Activated T-cell treated with anti-CD3 and anti-CD28 coated beads for 24 hours (primary cell): ENCODE measurements around the gene ZSWIM4.
A peak's percentile ranks its signal among the peaks of the same experiment; 100 is the strongest.
"Not testable (repeated sequence)": the region's sequence is repeated elsewhere in the genome, so short reads cannot be mapped to it uniquely, and the experiment has no call there.

Experiments
- DNase-seq: peaks from one replicate; pipeline ENCODE4 v3.0.0-alpha.2; 2020; ENCODE audit warnings: low read depth

The ZSWIM4 gene

GRCh38 chr19:13850910-13851733 lies 55.9 kb downstream of the ZSWIM4 start:
- no peak for DNase-seq

DNA sequence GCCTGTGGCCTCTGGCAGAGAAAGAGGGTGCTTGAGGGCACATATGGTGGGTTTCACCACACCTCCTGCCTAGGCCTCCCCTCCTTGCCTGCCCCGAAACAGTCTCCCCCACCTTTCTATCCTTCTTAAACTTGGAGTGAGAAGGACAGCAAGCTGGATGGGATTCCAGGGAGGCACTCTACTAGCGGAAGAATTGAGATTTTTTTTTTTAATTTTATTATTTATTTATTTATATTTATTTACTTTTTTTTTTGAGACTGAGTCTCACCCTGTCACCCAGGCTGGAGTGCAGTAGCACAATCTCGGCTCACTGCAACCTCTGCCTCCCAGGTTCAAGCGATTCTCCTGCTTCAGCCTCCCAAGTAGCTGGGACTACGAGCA lies 56.5 kb downstream of the ZSWIM4 start:
- not testable (repeated sequence) for DNase-seq

GRCh38 chr19:13852171-13852707 lies 57.0 kb downstream of the ZSWIM4 start:
- DNase-seq = not testable (repeated sequence)

GRCh38 chr19:13856497-13856896 lies 61.3 kb downstream of the ZSWIM4 start:
- no peak for DNase-seq

DNA sequence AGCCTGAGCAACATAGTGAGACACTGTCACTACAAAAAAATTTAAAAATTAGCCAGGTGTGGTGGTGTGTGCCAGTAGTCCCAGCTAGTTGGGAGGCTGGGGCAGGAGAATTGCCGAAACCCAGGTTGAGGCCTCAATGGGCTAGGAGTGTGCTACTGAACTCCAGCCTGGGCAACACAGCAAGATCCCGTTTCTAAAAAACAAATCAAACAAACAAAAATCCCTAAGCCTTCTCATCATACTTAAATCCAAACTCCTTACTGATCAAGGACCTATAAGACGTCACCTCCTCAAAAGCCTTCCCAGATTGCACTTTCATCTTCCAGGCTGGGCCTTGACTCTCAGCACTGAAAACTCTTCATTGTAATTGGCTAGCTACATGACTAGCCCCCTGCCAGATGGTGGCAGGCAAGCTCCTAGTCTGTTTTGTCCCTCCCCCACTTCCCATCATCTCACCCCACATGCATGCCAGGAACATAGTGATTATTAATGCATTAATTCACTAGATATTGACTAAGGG lies 64.2 kb downstream of the ZSWIM4 start:
- DNase-seq = no peak

DNA sequence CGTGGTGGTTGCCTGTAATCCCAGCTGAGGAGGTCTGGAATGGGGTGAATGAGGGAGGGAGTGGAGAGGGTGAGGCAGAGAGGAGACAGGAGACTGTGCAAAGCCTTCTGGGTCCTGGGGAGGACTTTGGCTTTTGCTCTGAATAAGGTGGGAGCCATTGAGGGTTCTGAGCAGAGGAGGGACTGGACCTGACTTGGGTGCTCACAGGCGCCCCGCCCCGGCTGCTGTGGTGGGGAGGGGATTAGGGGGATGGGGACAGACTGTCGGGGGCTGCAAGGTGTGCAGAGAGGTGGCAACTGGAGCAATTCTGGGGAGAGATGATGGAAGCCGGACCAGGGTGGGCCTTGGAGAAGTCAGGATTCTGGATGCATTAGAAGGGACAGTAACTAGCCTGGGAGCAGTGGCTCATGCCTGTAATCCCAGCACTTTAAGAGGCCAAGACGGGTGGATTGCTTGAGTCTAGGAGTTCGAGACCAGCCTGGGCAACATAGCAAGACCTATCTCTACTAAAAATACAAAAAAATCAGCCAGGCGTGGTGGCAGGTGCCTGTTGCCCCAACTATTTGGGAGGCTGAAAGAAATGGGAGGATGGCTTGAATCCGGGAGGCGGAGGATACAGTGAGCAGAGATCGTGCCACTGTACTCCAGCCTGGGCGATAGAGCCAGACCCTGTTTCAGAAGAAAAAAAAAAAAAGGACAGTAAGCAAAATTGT lies 65.6 kb downstream of the ZSWIM4 start:
- no peak for DNase-seq

GRCh38 chr19:13861392-13861713 lies 66.1 kb downstream of the ZSWIM4 start:
- no peak for DNase-seq

GRCh38 chr19:13861714-13862531 lies 66.7 kb downstream of the ZSWIM4 start:
- DNase-seq = peak; percentile 84

DNA sequence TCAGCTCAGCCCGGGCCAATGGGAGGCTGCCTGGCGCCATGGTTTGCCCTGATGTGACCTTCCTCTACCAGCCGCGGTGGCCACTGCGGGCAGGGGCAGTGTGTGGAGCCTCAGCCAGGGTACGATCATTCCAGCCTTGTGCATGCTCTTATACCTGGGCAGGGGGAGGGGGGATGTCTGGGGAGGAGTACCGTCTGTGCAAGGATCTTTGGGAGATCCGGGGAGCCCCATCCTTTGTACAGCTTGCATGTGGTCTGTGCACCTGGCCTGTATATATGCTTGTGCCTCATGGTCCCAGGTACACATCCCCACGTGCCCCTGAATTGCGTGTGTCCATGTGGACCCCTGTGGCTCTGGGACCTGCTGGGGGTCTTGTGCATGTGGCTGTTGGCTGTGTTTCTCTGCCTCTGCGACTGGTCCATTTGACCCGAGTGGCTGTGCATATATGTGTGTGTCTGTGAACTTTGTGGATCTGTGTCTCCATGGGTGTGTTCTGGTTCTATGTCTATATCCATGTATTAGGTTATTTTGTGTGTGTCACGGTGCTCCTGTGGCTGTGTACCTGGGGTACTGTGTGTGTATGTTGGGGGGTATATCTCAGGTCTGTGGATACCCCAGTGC lies 68.9 kb downstream of the ZSWIM4 start:
- no peak for DNase-seq

DNA sequence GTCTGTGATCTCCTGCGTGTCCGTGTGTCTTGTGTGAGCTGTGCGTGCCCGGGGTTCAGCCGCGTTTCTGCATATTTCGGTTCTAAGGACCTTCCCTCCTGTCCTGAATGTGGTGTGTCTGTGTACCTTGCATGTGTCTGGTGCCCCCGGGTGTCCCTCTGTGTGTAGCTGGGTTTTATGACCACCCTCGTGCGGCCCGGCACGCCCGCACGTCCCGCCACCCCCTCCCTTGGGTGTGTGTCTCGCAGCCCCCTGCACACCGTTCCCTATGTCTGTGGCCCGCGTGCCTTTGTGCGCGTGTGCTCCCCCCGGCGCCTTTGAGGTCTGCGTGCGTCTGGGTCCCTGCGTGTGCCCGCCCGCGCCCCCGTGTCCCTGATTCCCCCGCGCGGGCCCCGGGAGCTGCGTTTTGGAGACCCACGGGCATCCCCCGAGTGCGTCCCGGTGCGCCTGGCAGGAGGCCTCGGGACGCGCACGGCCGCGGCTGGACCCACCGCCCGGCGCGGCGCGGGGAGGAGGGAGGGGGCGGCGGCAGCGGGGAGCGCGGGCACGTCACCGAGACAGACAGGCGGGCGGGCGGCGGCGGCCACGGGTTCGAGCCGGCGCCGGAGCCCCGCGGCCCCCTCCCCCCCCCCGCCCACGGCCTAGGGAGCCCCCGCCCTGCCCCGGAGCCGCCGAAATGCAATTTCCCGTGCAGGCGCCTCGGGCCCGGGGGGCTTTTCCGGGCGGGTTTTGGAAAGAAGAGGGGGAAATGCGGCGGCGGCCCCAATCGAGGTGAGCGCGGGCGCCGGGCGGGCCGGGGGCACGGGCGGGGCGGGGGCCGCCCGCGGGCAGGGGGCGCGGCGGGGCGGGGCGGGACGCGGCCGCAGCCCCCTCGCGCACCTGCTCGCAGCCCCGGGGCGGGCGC lies 69.7 kb downstream of the ZSWIM4 start:
- no peak for DNase-seq

DNA sequence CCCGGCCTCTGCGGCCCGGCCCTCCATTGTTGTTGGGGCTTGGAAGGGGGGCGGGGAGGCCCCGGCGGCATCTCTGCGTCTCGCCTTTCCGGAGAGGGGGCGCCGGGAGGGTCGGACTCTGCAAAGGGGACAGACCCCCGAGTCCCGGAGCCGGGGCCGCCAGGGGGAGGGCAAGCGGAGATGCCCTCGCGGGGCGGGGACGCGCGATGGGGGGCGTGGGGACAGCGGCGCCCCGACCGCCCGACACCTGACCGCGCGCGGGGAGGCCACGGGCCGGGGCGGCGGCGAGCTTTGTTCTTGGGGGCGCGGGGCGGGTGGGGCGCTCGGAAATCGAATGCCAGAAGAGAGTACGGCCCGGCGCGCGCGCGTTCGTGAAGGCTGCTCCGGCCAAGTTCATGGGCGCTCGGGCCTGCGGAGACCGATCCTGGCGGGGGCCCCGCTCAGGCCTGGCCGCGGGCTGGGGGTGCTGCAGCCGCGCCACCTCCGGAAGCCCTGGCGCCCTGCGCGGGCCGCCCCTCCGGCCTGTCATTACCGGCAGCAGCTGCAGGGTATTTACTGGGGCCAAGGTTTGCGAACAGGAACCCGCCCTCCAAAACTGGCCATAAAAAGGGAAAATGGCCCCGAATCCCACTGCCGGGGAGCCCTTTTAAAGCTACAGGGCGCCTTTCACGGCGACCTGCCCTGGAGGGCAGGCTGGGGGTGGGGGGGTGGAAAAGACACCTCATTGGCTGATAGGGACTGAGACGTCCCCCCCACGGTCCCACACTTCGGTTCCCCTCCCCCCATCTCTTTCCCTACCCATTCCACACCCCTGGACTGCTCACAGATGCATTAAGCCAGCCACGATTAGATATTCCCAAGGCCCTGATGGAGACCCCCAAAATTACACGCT lies 70.6 kb downstream of the ZSWIM4 start:
- DNase-seq = no peak

- no peak for DNase-seq
Observed at GRCh38 chr19:13866463-13867046, 71.3 kb downstream of the ZSWIM4 start.

GRCh38 chr19:13868663-13869062 lies 73.4 kb downstream of the ZSWIM4 start:
- DNase-seq = no peak

DNA sequence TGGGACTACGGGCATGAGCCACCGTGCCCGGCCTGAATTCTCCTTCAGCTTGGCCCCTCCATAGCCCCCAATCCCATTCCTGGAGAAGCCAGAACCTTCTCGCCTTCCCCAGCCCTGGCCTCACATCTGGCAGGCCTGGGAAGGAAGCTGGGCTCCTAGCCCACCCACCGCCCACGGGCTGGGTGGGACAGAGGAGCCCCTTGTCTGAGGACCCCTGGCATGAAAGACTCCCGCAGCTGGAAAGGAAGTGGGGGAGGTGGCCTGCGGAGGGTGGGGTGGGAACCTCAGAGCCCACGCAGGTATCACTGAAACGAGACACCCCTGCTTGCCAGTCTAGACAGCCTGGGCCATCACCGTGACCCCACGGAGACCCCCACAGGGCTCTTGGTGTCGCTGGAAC lies 74.0 kb downstream of the ZSWIM4 start:
- no peak for DNase-seq

DNA sequence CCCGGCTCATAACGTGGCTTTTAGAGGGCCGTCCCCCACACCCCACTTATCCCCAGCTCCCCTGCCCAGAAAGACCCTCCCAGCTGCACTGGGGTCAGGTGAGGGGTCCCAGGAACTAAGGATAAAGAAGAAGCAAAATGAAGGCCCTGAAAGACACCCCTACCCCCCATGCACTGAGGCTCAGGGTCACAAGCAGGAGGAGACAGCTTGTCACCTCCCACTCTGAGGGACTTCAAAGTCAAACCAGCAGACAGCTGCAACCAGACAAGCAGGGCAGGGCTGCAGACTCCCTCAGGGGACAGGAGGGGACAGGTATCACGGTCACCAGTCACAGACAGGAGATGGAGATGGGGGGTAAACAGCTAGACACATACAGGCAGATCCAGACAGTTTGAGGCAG lies 75.6 kb downstream of the ZSWIM4 start:
- DNase-seq = no peak

DNA sequence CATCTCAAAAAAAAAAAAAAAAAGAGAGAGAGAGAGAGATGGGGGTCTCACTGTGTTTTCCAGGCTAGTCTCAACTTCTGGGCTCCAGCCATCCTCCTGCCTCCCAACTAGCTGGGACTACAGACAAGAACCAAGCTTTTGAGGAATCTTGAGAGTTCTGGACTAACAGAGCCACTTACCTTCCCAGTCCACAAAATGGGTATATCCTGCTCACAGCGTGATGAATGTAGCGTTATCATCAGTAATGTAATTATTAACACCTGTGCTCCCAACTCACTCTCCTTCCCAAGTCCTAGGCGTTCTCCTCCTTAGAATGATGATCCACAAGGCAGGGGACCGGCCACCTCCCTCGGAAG lies 77.1 kb downstream of the ZSWIM4 start:
- DNase-seq = no peak

GRCh38 chr19:13872695-13873389 lies 77.6 kb downstream of the ZSWIM4 start:
- DNase-seq = no peak

- DNase-seq = no peak
Observed at GRCh38 chr19:13873834-13874515, 78.7 kb downstream of the ZSWIM4 start.
